Measurements from ENCODE around the gene AAMP. TPM values are rescaled to one million over a fixed set of nuclear protein-coding genes. Genes with fewer than 3 reads are reported as not detected.

The AAMP gene
- total RNA-seq, 2 experiments from 2014 or later, result 58.7 to 59.4 TPM

GRCh38 chr2:218245214-218245613 lies 24.7 kb downstream of the AAMP start:
- peaks cover 61% of the 10 kb centered on the region for H3K36me3 Mint-ChIP-seq (ENCODE audit: low read depth)
- intact Hi-C loops (cut with micrococcal nuclease), result no loop called here
- H3K4me3 Mint-ChIP-seq, result no peak overlapping the region
- H3K4me1 Mint-ChIP-seq (ENCODE audit: low read depth), result peaks cover 5% of the 10 kb centered on the region
- DNase-seq, result no peak
- H3K27me3 Mint-ChIP-seq (ENCODE audit: low read depth), result no peaks in the 10 kb centered on the region
- CTCF ChIA-PET, result interaction anchor here (1.3 to 4.8 kb wide), 3 partner anchors 12 to 15 kb away, joined by 4 to 24 read pairs (median 23); no protein-coding TSS in a partner anchor
- H3K27ac Mint-ChIP-seq, result peak overlapping the region; percentile 46
- H3K9me3 Mint-ChIP-seq, result no peaks in the 10 kb centered on the region

GRCh38 chr2:218244665-218245064 lies 25.3 kb downstream of the AAMP start:
- Mint-ChIP-seq H3K4me3 (no peak overlapping the region), H3K4me1 (ENCODE audit: low read depth) (peaks cover 6% of the 10 kb centered on the region), H3K9me3 (no peaks in the 10 kb centered on the region), H3K36me3 (ENCODE audit: low read depth) (peaks cover 60% of the 10 kb centered on the region), H3K27ac (peak overlapping the region; percentile 46), H3K27me3 (ENCODE audit: low read depth) (no peaks in the 10 kb centered on the region)
- CTCF ChIA-PET, result interaction anchor here (1.1 to 4.8 kb wide), 4 partner anchors 10 to 15 kb away, joined by 3 to 24 read pairs (median 14); no protein-coding TSS in a partner anchor
- intact Hi-C loops (cut with micrococcal nuclease), result no loop called here
- DNase-seq, result no peak

- H3K4me1 Mint-ChIP-seq (ENCODE audit: low read depth), result peaks cover 6% of the 10 kb centered on the region
- H3K27me3 Mint-ChIP-seq (ENCODE audit: low read depth), result no peaks in the 10 kb centered on the region
- CTCF ChIA-PET, result interaction anchor here (1.1 to 4.8 kb wide), 4 partner anchors 9 to 14 kb away, joined by 3 to 24 read pairs (median 14); no protein-coding TSS in a partner anchor
- intact Hi-C loops (cut with micrococcal nuclease), result no loop called here
- H3K9me3 Mint-ChIP-seq, result no peaks in the 10 kb centered on the region
- no peak for DNase-seq
- peaks cover 59% of the 10 kb centered on the region for H3K36me3 Mint-ChIP-seq (ENCODE audit: low read depth)
- peak overlapping the region; percentile 46 for H3K27ac Mint-ChIP-seq
- H3K4me3 Mint-ChIP-seq, result no peak overlapping the region
These were observed 25.7 kb downstream of the AAMP start for GRCh38 chr2:218244204-218244603.

DNA sequence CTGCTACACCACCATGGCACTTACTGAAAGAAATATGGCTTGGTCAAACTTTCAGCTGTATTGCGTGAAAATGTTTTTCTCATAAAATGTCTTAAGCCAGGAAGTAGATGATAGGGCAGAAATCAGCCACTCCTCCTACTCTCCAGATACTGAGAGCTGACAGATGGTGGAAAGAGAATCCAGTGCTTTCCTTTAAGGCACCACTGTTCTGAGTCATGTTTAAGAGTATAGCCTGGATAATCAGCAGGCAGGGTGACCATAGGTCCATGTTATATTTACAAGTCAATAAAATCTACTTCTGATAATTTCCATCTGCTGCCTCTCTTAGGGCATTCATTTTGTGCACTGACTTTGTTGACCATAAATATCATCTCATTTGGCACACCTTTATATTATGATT lies 31.1 kb downstream of the AAMP start:
- intact Hi-C loops (cut with micrococcal nuclease), result no loop called here
- H3K27ac Mint-ChIP-seq, result peak overlapping the region; percentile 41
- no peaks in the 10 kb centered on the region for H3K27me3 Mint-ChIP-seq (ENCODE audit: low read depth)
- H3K36me3 Mint-ChIP-seq (ENCODE audit: low read depth), result peaks cover 62% of the 10 kb centered on the region
- H3K4me3 Mint-ChIP-seq, result no peak overlapping the region
- peaks cover 11% of the 10 kb centered on the region for H3K4me1 Mint-ChIP-seq (ENCODE audit: low read depth)
- no peak for DNase-seq
- CTCF ChIA-PET, result no interaction called here
- no peaks in the 10 kb centered on the region for H3K9me3 Mint-ChIP-seq

DNA sequence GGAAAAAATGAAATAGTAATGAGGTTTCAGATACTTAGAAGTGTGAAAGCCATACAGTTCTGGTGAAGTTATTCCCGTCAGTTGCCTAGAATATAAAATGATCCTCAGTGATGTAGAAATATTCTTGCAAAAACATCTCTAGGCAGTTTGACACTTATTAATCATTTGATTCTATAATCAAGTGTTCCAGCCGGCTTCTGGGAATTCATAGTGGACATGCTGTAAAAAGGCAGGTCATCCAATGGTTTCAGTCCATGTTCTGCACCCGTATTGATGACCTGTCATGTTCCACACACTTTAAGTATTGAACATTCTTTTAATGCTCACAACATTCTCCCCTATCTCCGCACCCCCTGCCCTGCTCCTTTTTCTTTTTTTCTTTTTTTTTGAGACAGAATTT lies 33.1 kb downstream of the AAMP start:
- peaks cover 67% of the 10 kb centered on the region for H3K36me3 Mint-ChIP-seq (ENCODE audit: low read depth)
- CTCF ChIA-PET, result interaction anchor here (0.7 to 1.9 kb wide), 2 partner anchors 20 to 1058 kb away, joined by 3 to 9 read pairs; no protein-coding TSS in a partner anchor
- H3K27me3 Mint-ChIP-seq (ENCODE audit: low read depth), result no peaks in the 10 kb centered on the region
- no peak overlapping the region for H3K4me3 Mint-ChIP-seq
- intact Hi-C loops (cut with micrococcal nuclease), result no loop called here
- peaks cover 16% of the 10 kb centered on the region for H3K4me1 Mint-ChIP-seq (ENCODE audit: low read depth)
- DNase-seq, result no peak
- no peaks in the 10 kb centered on the region for H3K9me3 Mint-ChIP-seq
- no peak overlapping the region for H3K27ac Mint-ChIP-seq

GRCh38 chr2:218235017-218235416 lies 34.9 kb downstream of the AAMP start:
- Mint-ChIP-seq H3K4me1 (ENCODE audit: low read depth) (peaks cover 31% of the 10 kb centered on the region), H3K36me3 (ENCODE audit: low read depth) (peaks cover 73% of the 10 kb centered on the region), H3K9me3 (no peaks in the 10 kb centered on the region), H3K27me3 (ENCODE audit: low read depth) (no peaks in the 10 kb centered on the region), H3K27ac (peak overlapping the region; percentile 65), H3K4me3 (no peak overlapping the region)
- intact Hi-C loops (cut with micrococcal nuclease), result no loop called here
- CTCF ChIA-PET, result interaction anchor here (0.6 to 1.3 kb wide), 3 partner anchors 9 to 37 kb away, joined by 3 to 4 read pairs (median 3); no protein-coding TSS in a partner anchor
- no peak for DNase-seq

GRCh38 chr2:218234521-218234920 lies 35.4 kb downstream of the AAMP start:
- peaks cover 35% of the 10 kb centered on the region for H3K4me1 Mint-ChIP-seq (ENCODE audit: low read depth)
- no peak overlapping the region for H3K4me3 Mint-ChIP-seq
- peak overlapping the region; percentile 65 for H3K27ac Mint-ChIP-seq
- CTCF ChIA-PET, result interaction anchor here (0.6 to 2.1 kb wide), 4 partner anchors 10 to 38 kb away, joined by 3 to 6 read pairs (median 4); no protein-coding TSS in a partner anchor
- H3K36me3 Mint-ChIP-seq (ENCODE audit: low read depth), result peaks cover 71% of the 10 kb centered on the region
- H3K9me3 Mint-ChIP-seq, result no peaks in the 10 kb centered on the region
- H3K27me3 Mint-ChIP-seq (ENCODE audit: low read depth), result no peaks in the 10 kb centered on the region
- intact Hi-C loops (cut with micrococcal nuclease), result no loop called here
- no peak for DNase-seq

DNA sequence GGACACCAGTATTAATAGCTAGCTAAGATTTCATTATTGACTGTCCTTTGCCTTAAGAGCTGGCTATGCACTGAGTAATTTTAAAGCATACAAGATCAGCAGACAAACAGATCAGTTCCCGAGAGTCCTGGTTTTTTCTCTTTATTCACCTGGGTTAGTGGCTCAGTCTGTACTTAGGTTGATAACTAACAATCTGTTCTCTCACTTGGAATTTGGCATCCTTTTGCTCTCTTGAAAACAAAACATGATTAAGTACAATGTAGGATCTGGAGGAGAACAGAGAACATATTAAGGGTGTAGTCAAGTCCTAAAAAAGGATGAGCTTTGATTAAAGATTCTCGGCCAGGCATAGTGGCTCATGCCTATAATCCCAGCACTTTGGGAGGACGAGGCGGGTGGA lies 36.4 kb downstream of the AAMP start:
- CTCF ChIA-PET, result interaction anchor here (0.7 to 2.1 kb wide), 3 partner anchors 11 to 67 kb away, joined by 3 to 6 read pairs (median 4); partner anchors contain the start of gene CXCR1
- peaks cover 43% of the 10 kb centered on the region for H3K4me1 Mint-ChIP-seq (ENCODE audit: low read depth)
- no peaks in the 10 kb centered on the region for H3K27me3 Mint-ChIP-seq (ENCODE audit: low read depth)
- peak overlapping the region; percentile 68 for H3K27ac Mint-ChIP-seq
- peaks cover 68% of the 10 kb centered on the region for H3K36me3 Mint-ChIP-seq (ENCODE audit: low read depth)
- no peak for DNase-seq
- H3K9me3 Mint-ChIP-seq, result no peaks in the 10 kb centered on the region
- intact Hi-C loops (cut with micrococcal nuclease), result no loop called here
- H3K4me3 Mint-ChIP-seq, result no peak overlapping the region

- Mint-ChIP-seq H3K4me3 (peak overlapping the region; percentile 26), H3K9me3 (no peaks in the 10 kb centered on the region), H3K4me1 (ENCODE audit: low read depth) (peaks cover 65% of the 10 kb centered on the region), H3K27me3 (ENCODE audit: low read depth) (no peaks in the 10 kb centered on the region), H3K27ac (peak overlapping the region; percentile 90), H3K36me3 (ENCODE audit: low read depth) (peaks cover 75% of the 10 kb centered on the region)
- CTCF ChIA-PET, result interaction anchor here (0.8 to 4.1 kb wide), 8 partner anchors 11 to 63 kb away, joined by 3 to 36 read pairs (median 4); partner anchors contain the start of gene ARPC2
- DNase-seq, result peak; percentile 31
- intact Hi-C loops (cut with micrococcal nuclease), result no loop called here
These were observed 39.1 kb downstream of the AAMP start for GRCh38 chr2:218230882-218231281.

GRCh38 chr2:218229851-218230250 lies 40.1 kb downstream of the AAMP start:
- no peak overlapping the region for H3K4me3 Mint-ChIP-seq
- intact Hi-C loops (cut with micrococcal nuclease), result loop anchor here (1.0 to 10.0 kb wide), 8 partner anchors 12 to 1045 kb away; partner anchors contain the start of genes AAMP, DNAJB2 and PNKD
- no peaks in the 10 kb centered on the region for H3K27me3 Mint-ChIP-seq (ENCODE audit: low read depth)
- CTCF ChIA-PET, result interaction anchor here (1.0 to 4.1 kb wide), 8 partner anchors 10 to 63 kb away, joined by 3 to 36 read pairs (median 6); partner anchors contain the start of genes ARPC2 and CXCR1
- H3K4me1 Mint-ChIP-seq (ENCODE audit: low read depth), result peaks cover 75% of the 10 kb centered on the region
- peak; percentile 46 for DNase-seq
- H3K9me3 Mint-ChIP-seq, result no peaks in the 10 kb centered on the region
- H3K27ac Mint-ChIP-seq, result peak overlapping the region; percentile 90
- H3K36me3 Mint-ChIP-seq (ENCODE audit: low read depth), result peaks cover 80% of the 10 kb centered on the region

GRCh38 chr2:218229239-218229638 lies 40.7 kb downstream of the AAMP start:
- H3K4me1 Mint-ChIP-seq (ENCODE audit: low read depth), result peaks cover 81% of the 10 kb centered on the region
- no peaks in the 10 kb centered on the region for H3K9me3 Mint-ChIP-seq
- peak; percentile 66 for DNase-seq
- CTCF ChIA-PET, result interaction anchor here (0.8 to 4.1 kb wide), 9 partner anchors 9 to 62 kb away, joined by 3 to 36 read pairs (median 5); partner anchors contain the start of genes AAMP, ARPC2, CXCR1 and PNKD
- intact Hi-C loops (cut with micrococcal nuclease), result loop anchor here (1.0 to 10.0 kb wide), 8 partner anchors 11 to 1046 kb away; partner anchors contain the start of genes AAMP, DNAJB2 and PNKD
- H3K4me3 Mint-ChIP-seq, result peak overlapping the region; percentile 32
- H3K27ac Mint-ChIP-seq, result peak overlapping the region; percentile 87
- H3K36me3 Mint-ChIP-seq (ENCODE audit: low read depth), result peaks cover 80% of the 10 kb centered on the region
- no peaks in the 10 kb centered on the region for H3K27me3 Mint-ChIP-seq (ENCODE audit: low read depth)

DNA sequence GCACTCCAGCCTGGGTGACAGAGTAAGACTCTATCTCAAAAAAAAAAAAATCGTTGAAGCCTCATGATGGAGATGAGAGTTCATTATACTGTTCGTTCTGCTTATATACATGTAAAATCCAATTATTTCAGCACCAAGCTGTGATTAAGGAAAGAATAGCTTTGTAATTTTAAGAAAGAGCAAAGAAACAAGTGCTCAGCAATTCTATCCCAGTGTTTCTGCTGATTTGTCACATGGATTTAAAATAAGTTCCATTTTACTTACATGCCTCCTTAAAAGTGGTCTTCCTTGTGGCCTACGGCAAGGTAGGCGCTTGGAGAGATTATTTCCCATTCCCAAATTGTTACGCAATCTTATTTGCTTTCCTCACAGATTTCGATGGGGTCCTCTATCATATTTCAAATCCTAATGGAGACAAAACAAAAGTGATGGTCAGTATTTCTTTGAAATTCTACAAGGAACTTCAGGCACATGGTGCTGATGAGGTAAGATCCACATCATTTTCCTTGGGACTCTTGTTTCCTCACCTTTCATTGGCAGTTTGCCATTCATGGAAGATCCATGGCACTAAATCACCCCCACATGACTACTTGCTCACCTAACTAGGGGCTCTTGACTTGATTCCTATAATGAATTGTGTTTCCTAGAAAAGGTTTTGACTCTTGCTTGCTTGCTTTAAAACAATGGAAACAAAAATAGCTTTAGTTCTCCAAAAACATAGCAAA lies 41.4 kb downstream of the AAMP start:
- H3K27ac Mint-ChIP-seq, result peak overlapping the region; percentile 87
- peaks cover 82% of the 10 kb centered on the region for H3K36me3 Mint-ChIP-seq (ENCODE audit: low read depth)
- intact Hi-C loops (cut with micrococcal nuclease), result loop anchor here (1.0 to 10.0 kb wide), 8 partner anchors 10 to 1046 kb away; partner anchors contain the start of genes AAMP, DNAJB2 and PNKD
- H3K9me3 Mint-ChIP-seq, result no peaks in the 10 kb centered on the region
- no peak for DNase-seq
- H3K4me3 Mint-ChIP-seq, result no peak overlapping the region
- H3K27me3 Mint-ChIP-seq (ENCODE audit: low read depth), result no peaks in the 10 kb centered on the region
- peaks cover 84% of the 10 kb centered on the region for H3K4me1 Mint-ChIP-seq (ENCODE audit: low read depth)
- CTCF ChIA-PET, result interaction anchor here (0.6 to 4.1 kb wide), 8 partner anchors 9 to 43 kb away, joined by 3 to 36 read pairs (median 4); partner anchors contain the start of genes AAMP, ARPC2 and PNKD

Measured in activated naive CD4-positive, alpha-beta T cell treated with anti-CD3 and anti-CD28 coated beads for 36 hours (primary cell).